ENCODE data around the gene CDH5. TPM values are rescaled to one million over a fixed set of nuclear protein-coding genes. Genes with fewer than 3 reads are reported as not detected.

Gene CDH5
- total RNA-seq, 1 donor from 2014 or later = not detected

DNA sequence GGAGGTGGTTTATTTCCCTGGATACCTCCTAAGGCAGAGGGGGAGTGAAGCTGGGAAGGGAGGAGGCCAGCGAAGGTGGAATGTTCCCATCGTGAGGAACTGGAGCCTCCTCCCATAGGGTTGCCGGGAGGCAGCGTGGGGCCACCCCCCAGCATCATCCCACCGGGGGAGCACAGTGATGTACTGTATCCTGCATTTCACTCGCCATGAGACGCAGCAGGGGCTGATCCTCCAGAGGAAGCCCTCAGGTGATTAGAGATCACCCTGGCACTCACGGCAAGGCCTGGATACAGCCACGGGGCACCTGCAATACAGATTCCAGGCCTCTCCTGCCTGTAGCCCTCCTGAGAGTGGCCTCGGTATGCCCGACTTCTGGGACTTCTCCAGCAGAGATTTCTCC lies 35.1 kb downstream of the CDH5 start:
- Mint-ChIP-seq H3K4me3 (no peak overlapping the region), H3K9me3 (peaks cover 8% of the 10 kb centered on the region), H3K27ac (peak overlapping the region; percentile 91), H3K4me1 (peaks cover 12% of the 10 kb centered on the region), H3K36me3 (no peaks in the 10 kb centered on the region), H3K27me3 (ENCODE audit: insufficient read depth, low read depth) (peaks cover 16% of the 10 kb centered on the region)
- Histone ChIP-seq H4K20me1 (ENCODE audit: low read depth) (no peaks in the 10 kb centered on the region), H3F3A (ENCODE audit: low read depth) (peaks cover 6% of the 10 kb centered on the region), H3K36me3 (no peaks in the 10 kb centered on the region), H2AFZ (replicated peaks) (no peak overlapping the region), H3K27me3 (peaks cover 12% of the 10 kb centered on the region), H3K4me2 (no peak overlapping the region), H3K79me2 (ENCODE audit: low read depth) (no peaks in the 10 kb centered on the region), H3K27ac (no peak overlapping the region), H3K4me3 (no peak overlapping the region), H3K4me1 (peaks cover 8% of the 10 kb centered on the region), H3K9ac (no peak overlapping the region), H3K9me3 (ENCODE audit: low read depth) (no peaks in the 10 kb centered on the region)
- DNase-seq (ENCODE audit: low spot score) = no peak
- TF ChIP-seq, protein P1, sequence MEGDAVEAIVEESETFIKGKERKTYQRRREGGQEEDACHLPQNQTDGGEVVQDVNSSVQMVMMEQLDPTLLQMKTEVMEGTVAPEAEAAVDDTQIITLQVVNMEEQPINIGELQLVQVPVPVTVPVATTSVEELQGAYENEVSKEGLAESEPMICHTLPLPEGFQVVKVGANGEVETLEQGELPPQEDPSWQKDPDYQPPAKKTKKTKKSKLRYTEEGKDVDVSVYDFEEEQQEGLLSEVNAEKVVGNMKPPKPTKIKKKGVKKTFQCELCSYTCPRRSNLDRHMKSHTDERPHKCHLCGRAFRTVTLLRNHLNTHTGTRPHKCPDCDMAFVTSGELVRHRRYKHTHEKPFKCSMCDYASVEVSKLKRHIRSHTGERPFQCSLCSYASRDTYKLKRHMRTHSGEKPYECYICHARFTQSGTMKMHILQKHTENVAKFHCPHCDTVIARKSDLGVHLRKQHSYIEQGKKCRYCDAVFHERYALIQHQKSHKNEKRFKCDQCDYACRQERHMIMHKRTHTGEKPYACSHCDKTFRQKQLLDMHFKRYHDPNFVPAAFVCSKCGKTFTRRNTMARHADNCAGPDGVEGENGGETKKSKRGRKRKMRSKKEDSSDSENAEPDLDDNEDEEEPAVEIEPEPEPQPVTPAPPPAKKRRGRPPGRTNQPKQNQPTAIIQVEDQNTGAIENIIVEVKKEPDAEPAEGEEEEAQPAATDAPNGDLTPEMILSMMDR (IDR thresholded peaks at IDR 0.05) = no peak
- TF ChIP-seq EZH2 (IDR thresholded peaks at IDR 0.05) (no peak), EZH2phosphoT487 (IDR thresholded peaks at IDR 0.05) (no peak)

DNA sequence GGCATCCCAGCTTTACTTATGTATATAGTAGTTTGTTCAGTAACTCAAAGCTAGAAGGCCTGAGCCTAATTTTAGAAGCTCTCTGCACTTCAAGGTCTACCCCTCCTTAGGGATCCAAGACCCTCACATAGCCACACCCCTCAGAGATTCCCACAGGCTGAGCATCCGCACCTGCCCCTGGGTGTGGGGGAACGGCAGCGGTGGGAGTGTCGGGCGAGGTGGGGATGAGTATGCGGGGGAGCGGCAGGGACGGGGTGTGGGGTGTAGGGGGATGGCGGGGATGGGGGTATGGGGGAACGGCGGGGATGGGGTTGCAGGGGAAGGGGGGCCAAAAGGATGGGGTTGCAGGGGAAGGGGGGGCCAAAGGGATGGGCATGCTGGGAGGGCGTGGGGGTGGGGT lies 35.7 kb downstream of the CDH5 start:
- Histone ChIP-seq H3K4me1 (peaks cover 8% of the 10 kb centered on the region), H3K27me3 (peaks cover 18% of the 10 kb centered on the region), H3K36me3 (no peaks in the 10 kb centered on the region), H3F3A (ENCODE audit: low read depth) (peaks cover 6% of the 10 kb centered on the region), H3K4me3 (no peak overlapping the region), H4K20me1 (ENCODE audit: low read depth) (no peaks in the 10 kb centered on the region), H3K27ac (no peak overlapping the region), H3K79me2 (ENCODE audit: low read depth) (no peaks in the 10 kb centered on the region), H3K9me3 (ENCODE audit: low read depth) (no peaks in the 10 kb centered on the region), H3K9ac (no peak overlapping the region), H3K4me2 (no peak overlapping the region), H2AFZ (replicated peaks) (no peak overlapping the region)
- DNase-seq (ENCODE audit: low spot score) = no peak
- H3K36me3 Mint-ChIP-seq = no peaks in the 10 kb centered on the region
- H3K9me3 Mint-ChIP-seq = peaks cover 8% of the 10 kb centered on the region
- H3K27ac Mint-ChIP-seq = no peak overlapping the region
- H3K27me3 Mint-ChIP-seq (ENCODE audit: insufficient read depth, low read depth) = peaks cover 19% of the 10 kb centered on the region
- H3K4me3 Mint-ChIP-seq = no peak overlapping the region
- TF ChIP-seq EZH2phosphoT487 (IDR thresholded peaks at IDR 0.05) = no peak
- TF ChIP-seq, protein P1 (IDR thresholded peaks at IDR 0.05) = no peak
- TF ChIP-seq EZH2 (IDR thresholded peaks at IDR 0.05) = no peak
- peaks cover 15% of the 10 kb centered on the region for H3K4me1 Mint-ChIP-seq

DNA sequence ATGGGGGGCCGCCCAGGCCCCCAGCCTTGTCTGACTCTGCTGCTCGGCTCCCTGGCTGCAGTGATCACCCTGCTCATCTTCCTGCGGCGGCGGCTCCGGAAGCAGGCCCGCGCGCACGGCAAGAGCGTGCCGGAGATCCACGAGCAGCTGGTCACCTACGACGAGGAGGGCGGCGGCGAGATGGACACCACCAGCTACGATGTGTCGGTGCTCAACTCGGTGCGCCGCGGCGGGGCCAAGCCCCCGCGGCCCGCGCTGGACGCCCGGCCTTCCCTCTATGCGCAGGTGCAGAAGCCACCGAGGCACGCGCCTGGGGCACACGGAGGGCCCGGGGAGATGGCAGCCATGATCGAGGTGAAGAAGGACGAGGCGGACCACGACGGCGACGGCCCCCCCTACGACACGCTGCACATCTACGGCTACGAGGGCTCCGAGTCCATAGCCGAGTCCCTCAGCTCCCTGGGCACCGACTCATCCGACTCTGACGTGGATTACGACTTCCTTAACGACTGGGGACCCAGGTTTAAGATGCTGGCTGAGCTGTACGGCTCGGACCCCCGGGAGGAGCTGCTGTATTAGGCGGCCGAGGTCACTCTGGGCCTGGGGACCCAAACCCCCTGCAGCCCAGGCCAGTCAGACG lies 36.2 kb downstream of the CDH5 start:
- Histone ChIP-seq H3F3A (ENCODE audit: low read depth) (peaks cover 8% of the 10 kb centered on the region), H2AFZ (replicated peaks) (no peak overlapping the region), H3K36me3 (no peaks in the 10 kb centered on the region), H3K9me3 (ENCODE audit: low read depth) (no peaks in the 10 kb centered on the region), H3K27me3 (peaks cover 23% of the 10 kb centered on the region), H3K4me3 (no peak overlapping the region), H4K20me1 (ENCODE audit: low read depth) (no peaks in the 10 kb centered on the region), H3K4me1 (peaks cover 8% of the 10 kb centered on the region), H3K9ac (no peak overlapping the region), H3K27ac (no peak overlapping the region), H3K79me2 (ENCODE audit: low read depth) (no peaks in the 10 kb centered on the region), H3K4me2 (no peak overlapping the region)
- H3K27me3 Mint-ChIP-seq (ENCODE audit: insufficient read depth, low read depth) = peaks cover 19% of the 10 kb centered on the region
- TF ChIP-seq, protein P1 (IDR thresholded peaks at IDR 0.05) = no peak
- TF ChIP-seq EZH2phosphoT487 (IDR thresholded peaks at IDR 0.05) (no peak), EZH2 (IDR thresholded peaks at IDR 0.05) (no peak)
- H3K9me3 Mint-ChIP-seq = peaks cover 8% of the 10 kb centered on the region
- no peak for DNase-seq (ENCODE audit: low spot score)
- peaks cover 17% of the 10 kb centered on the region for H3K4me1 Mint-ChIP-seq
- no peak overlapping the region for H3K4me3 Mint-ChIP-seq
- H3K36me3 Mint-ChIP-seq = no peaks in the 10 kb centered on the region
- H3K27ac Mint-ChIP-seq = no peak overlapping the region

Measured in neural progenitor cell (in vitro differentiated cells).